ENCODE measurements around the gene NEGR1. TPM values are rescaled to one million over a fixed set of nuclear protein-coding genes. Genes with fewer than 3 reads are reported as not detected.
"Not testable (repeated sequence)": the region's sequence is repeated elsewhere in the genome, so short reads cannot be mapped to it uniquely, and the experiment has no call there.

The NEGR1 gene
- total RNA-seq, 1 donor: 20.7 TPM

- DNase-seq (ENCODE audit: low read depth): no peak
Measured at GRCh38 chr1:71918630-71919029, 363.7 kb downstream of the NEGR1 start.

DNA sequence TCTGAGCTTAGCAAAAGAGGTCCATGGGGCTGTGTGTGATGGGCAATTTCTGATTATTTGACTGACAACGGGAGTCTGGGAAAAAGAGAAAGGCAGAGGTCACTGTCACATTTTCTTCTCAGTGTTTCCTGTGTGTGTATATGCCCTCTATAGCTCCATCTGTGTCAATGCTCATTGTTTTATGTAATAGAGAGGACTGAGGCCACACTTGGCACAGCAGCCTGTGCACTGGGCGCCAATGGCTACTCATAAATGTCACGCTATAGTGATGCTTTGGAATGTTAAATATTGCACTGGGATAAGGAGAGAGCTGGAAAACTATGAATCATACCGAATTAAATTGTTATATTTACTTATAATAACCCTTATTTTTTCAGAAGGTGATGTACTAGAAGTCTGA is 365.4 kb downstream of the NEGR1 start:
- peak; percentile 23 for DNase-seq (ENCODE audit: low read depth)
- H3K4me3 ChIP-seq (ENCODE audit: low read depth, low read length): no peak overlapping the region
- no peak for TF ChIP-seq CTCF (IDR thresholded peaks at IDR 0.05; ENCODE audit: insufficient read depth, low read length)

More at GRCh38 chr1:71918630-71919029, 363.7 kb downstream of the NEGR1 start:
- H3K4me3 ChIP-seq (ENCODE audit: low read depth, low read length): no peak overlapping the region
- TF ChIP-seq CTCF (IDR thresholded peaks at IDR 0.05; ENCODE audit: insufficient read depth, low read length): no peak

GRCh38 chr1:71914626-71915025 is 367.7 kb downstream of the NEGR1 start:
- no peak for DNase-seq (ENCODE audit: low read depth)
- H3K4me3 ChIP-seq (ENCODE audit: low read depth, low read length): no peak overlapping the region
- no peak for TF ChIP-seq CTCF (IDR thresholded peaks at IDR 0.05; ENCODE audit: insufficient read depth, low read length)

GRCh38 chr1:71908871-71909390 is 373.4 kb downstream of the NEGR1 start:
- H3K4me3 ChIP-seq (ENCODE audit: low read depth, low read length): no peak overlapping the region
- no peak for DNase-seq (ENCODE audit: low read depth)
- no peak for TF ChIP-seq CTCF (IDR thresholded peaks at IDR 0.05; ENCODE audit: insufficient read depth, low read length)

- peak; percentile 31 for DNase-seq (ENCODE audit: low read depth)
Measured at GRCh38 chr1:71908303-71908702, 374.0 kb downstream of the NEGR1 start.

GRCh38 chr1:71899881-71900280 is 382.5 kb downstream of the NEGR1 start:
- no peak for DNase-seq (ENCODE audit: low read depth)
- no peak overlapping the region for H3K4me3 ChIP-seq (ENCODE audit: low read depth, low read length)
- TF ChIP-seq CTCF (IDR thresholded peaks at IDR 0.05; ENCODE audit: insufficient read depth, low read length): no peak

More at GRCh38 chr1:71908303-71908702, 374.0 kb downstream of the NEGR1 start:
- TF ChIP-seq CTCF (IDR thresholded peaks at IDR 0.05; ENCODE audit: insufficient read depth, low read length): no peak
- H3K4me3 ChIP-seq (ENCODE audit: low read depth, low read length): no peak overlapping the region

DNA sequence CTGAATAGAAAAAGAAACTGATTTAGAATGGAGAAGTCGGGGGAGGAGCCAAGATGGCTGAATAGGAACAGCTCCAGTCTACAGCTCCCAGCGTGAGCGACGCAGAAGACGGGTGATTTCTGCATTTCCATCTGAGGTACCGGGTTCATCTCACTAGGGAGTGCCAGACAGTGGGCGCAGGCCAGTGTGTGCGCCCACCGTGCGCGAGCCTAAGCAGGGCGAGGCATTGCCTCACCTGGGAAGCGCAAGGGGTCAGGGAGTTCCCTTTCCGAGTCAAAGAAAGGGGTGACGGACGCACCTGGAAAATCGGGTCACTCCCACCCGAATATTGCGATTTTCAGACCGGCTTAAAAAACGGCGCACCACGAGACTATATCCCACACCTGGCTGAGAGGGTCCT is 394.2 kb downstream of the NEGR1 start:
- H3K4me3 ChIP-seq (ENCODE audit: low read depth, low read length); DNase-seq (ENCODE audit: low read depth): not testable (repeated sequence)

All from fibroblast of the aortic adventitia (primary cell).